ENCODE measurements around the gene NECTIN1.

- TF ChIP-seq, protein P1, sequence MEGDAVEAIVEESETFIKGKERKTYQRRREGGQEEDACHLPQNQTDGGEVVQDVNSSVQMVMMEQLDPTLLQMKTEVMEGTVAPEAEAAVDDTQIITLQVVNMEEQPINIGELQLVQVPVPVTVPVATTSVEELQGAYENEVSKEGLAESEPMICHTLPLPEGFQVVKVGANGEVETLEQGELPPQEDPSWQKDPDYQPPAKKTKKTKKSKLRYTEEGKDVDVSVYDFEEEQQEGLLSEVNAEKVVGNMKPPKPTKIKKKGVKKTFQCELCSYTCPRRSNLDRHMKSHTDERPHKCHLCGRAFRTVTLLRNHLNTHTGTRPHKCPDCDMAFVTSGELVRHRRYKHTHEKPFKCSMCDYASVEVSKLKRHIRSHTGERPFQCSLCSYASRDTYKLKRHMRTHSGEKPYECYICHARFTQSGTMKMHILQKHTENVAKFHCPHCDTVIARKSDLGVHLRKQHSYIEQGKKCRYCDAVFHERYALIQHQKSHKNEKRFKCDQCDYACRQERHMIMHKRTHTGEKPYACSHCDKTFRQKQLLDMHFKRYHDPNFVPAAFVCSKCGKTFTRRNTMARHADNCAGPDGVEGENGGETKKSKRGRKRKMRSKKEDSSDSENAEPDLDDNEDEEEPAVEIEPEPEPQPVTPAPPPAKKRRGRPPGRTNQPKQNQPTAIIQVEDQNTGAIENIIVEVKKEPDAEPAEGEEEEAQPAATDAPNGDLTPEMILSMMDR (IDR thresholded peaks at IDR 0.05; ENCODE audit: low read length): no peak
- no peak for TF ChIP-seq EZH2phosphoT487 (IDR thresholded peaks at IDR 0.05; ENCODE audit: low read length)
Measured at GRCh38 chr11:119661226-119661625, 67.8 kb downstream of the NECTIN1 start.

Measured in MM.1S (cell line).